Ovary (tissue), 9 donors: Measurements from ENCODE around the gene KCNN3. TPM values are rescaled to one million over a fixed set of nuclear protein-coding genes. Genes with fewer than 3 reads are reported as not detected.

Source experiments
- DNase-seq, 5 donors: peaks; one replicate each; pipeline ENCODE4 v3.0.0-alpha.2; 2019 to 2020
- H3K27ac ChIP-seq, 2 donors: fragments of 200-600 bp; one replicate each; pipeline versions ENCODE4 v1.5.1 to v1.8.0; 2019 to 2022
- H3K27me3 ChIP-seq: fragments of 200-600 bp; one replicate; pipeline ENCODE4 v1.8.0; 2022
- H3K36me3 ChIP-seq: fragments of 200-600 bp; sonication (generic); one replicate; pipeline ENCODE4 v1.5.1; 2019
- H3K4me1 ChIP-seq: one replicate; pipeline ENCODE4 v1.8.1; 2013; ENCODE audit warnings: mild to moderate bottlenecking, moderate library complexity; ENCODE audit not compliant: insufficient read depth
- H3K4me3 ChIP-seq: fragments of 200-600 bp; sonication (generic); one replicate; pipeline ENCODE4 v1.5.1; 2017
- H3K9me3 ChIP-seq, 2 donors: fragments of 200-600 bp in 1 of 2; sonication (generic) in 1 of 2; one replicate each; pipeline versions ENCODE4 v1.5.1 to v1.8.1; 2013 to 2019; ENCODE audit warnings: mild to moderate bottlenecking in 1 of 2, moderate library complexity in 1 of 2
- EP300 ChIP-seq: sonication (generic); formaldehyde crosslinking; IDR thresholded peaks from one replicate; pipeline ENCODE4 v1.6.1; 2017; ENCODE audit warnings: antibody characterized with exemption
- POLR2A ChIP-seq: fragments of 450-650 bp; IDR thresholded peaks from one replicate; pipeline ENCODE4 v1.6.1; 2017; ENCODE audit warnings: antibody characterized with exemption, mild to moderate bottlenecking, moderate library complexity
- WGBS, 3 donors: extraction: QIAGEN DNeasy Blood & Tissue Kit in 1 of 3; methylation state at CpG; one replicate each; pipeline versions ENCODE4 v1.1.5 to v1.1.7; 2013 to 2017; 5-methylcytosine and 5-hydroxymethylcytosine counted together
- intact Hi-C, 4 donors: fragments of 100-400 bp; cut with DNase I; formaldehyde crosslinking; loops; one replicate each; pipeline versions ENCODE4 v1.11.0 to v1.15.1; 2022 to 2023
- polyA plus RNA-seq, 2 donors: library from polyadenylated mRNA; stranded (reverse); fragments of 200-250 nt in 1 of 2; fragments of 350-450 nt in 1 of 2; fragmentation: Illumina TruSeq in 1 of 2; extraction: RNeasy Lipid Tissue Mini Kit (QIAGEN cat#74804) in 1 of 2; gene quantifications; one replicate each; pipeline ENCODE4 v1.2.3, GENCODE V29; 2013 to 2014
- total RNA-seq, 7 donors: library from RNA; depleted of rRNA in 2 of 7; stranded (reverse); fragments of >200 nt in 2 of 7; fragmentation: NEBNext Ultra II Directional in 3 of 7; extraction: Animal tissue kit (Norgen Biotek cat#: 25700) in 3 of 7; gene quantifications; one replicate each; pipeline versions ENCODE4 v1.1.0 to v1.2.4, GENCODE V29; 2016 to 2023
- TF ChIP-seq, protein P1 (sequence below), 3 donors: fragments of 450-650 bp in 2 of 3; fragments of 200-600 bp in 1 of 3; IDR thresholded peaks; one replicate each; pipeline versions ENCODE4 v1.5.1 to v1.8.0; 2016 to 2022; ENCODE audit warnings: antibody characterized with exemption in 3 of 3, mild to moderate bottlenecking in 1 of 3
- donor health status: DM: no; HTN: no; CAD: no; lungs with moderate emphysema.
- donor health status: DM: no; HTN: no; CAD: no.
- donor health status: Bipolar disorder and iron deficiency.
- donor health status: DM: yes; HTN: yes; CAD: no.
- donor health status: DM: no; HTN: no; CAD: no.
- donor health status: DM: yes; HTN: yes; CAD: no.

The KCNN3 gene
- total and polyA plus RNA-seq, 9 donors: 0.71 to 6.1 (median 1.7) TPM

DNA sequence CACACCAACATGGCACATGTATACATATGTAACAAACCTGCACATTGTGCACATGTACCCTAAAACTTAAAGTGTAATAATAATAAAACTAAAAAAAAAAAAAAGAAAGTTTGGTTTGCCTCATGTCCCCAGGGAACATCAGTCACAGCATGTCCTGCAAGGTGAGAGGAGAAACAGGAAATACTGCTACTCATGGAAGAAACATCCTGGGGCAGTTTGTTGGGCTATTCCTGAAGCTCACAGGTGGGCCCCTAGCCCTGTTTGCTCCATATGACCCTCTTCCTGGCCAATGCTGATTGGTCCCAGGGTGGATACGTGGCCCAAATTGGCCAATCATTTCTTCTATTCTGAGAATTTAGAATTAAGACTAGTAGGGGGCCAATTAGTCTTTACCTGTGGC, 158.7 kb downstream of the KCNN3 start:
- Histone ChIP-seq H3K27ac (no peak overlapping the region), H3K36me3 (no peaks in the 10 kb centered on the region), H3K27me3 (no peaks in the 10 kb centered on the region), H3K4me3 (no peak overlapping the region), H3K9me3 (no peaks in the 10 kb centered on the region), H3K4me1 (peaks cover 4% of the 10 kb centered on the region)
- WGBS, 3 donors: 85 to 94% (median 87%) methylated on average over 1 of the region's 1 CpG
- TF ChIP-seq EP300 (no peak), POLR2A (no peak)
- TF ChIP-seq, protein P1, sequence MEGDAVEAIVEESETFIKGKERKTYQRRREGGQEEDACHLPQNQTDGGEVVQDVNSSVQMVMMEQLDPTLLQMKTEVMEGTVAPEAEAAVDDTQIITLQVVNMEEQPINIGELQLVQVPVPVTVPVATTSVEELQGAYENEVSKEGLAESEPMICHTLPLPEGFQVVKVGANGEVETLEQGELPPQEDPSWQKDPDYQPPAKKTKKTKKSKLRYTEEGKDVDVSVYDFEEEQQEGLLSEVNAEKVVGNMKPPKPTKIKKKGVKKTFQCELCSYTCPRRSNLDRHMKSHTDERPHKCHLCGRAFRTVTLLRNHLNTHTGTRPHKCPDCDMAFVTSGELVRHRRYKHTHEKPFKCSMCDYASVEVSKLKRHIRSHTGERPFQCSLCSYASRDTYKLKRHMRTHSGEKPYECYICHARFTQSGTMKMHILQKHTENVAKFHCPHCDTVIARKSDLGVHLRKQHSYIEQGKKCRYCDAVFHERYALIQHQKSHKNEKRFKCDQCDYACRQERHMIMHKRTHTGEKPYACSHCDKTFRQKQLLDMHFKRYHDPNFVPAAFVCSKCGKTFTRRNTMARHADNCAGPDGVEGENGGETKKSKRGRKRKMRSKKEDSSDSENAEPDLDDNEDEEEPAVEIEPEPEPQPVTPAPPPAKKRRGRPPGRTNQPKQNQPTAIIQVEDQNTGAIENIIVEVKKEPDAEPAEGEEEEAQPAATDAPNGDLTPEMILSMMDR (IDR thresholded peaks at IDR 0.05): no peak
- intact Hi-C loops: no loop called here
- no peak for DNase-seq

DNA sequence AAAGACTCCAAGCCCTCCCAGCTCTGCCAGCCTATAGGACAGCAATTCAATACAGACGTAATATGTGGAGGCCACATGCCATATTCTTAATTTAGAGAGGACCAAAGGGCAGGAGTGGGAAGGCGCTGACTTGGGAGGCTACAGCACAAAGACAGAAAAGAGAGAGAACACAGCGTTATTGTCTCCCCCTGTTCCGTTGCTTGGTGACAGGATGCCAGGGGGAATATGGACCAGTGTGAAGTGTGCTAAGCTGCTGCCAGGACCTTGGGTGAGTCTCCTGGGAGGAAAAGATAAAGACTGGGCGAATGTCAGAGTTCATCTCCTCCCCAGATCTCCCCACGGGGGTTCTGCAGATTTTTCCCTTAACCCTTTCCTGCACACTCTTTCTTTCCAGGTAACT, 160.0 kb downstream of the KCNN3 start:
- Histone ChIP-seq H3K4me3 (no peak overlapping the region), H3K9me3 (no peaks in the 10 kb centered on the region), H3K27ac (no peak overlapping the region), H3K4me1 (no peaks in the 10 kb centered on the region), H3K36me3 (no peaks in the 10 kb centered on the region), H3K27me3 (no peaks in the 10 kb centered on the region)
- no peak for DNase-seq
- WGBS, 3 donors: 73 to 74% (median 73%) methylated on average over 6 of the region's 6 CpGs
- TF ChIP-seq, protein P1 (IDR thresholded peaks at IDR 0.05): no peak
- TF ChIP-seq POLR2A: no peak
- TF ChIP-seq EP300: no peak
- intact Hi-C loops: no loop called here

DNA sequence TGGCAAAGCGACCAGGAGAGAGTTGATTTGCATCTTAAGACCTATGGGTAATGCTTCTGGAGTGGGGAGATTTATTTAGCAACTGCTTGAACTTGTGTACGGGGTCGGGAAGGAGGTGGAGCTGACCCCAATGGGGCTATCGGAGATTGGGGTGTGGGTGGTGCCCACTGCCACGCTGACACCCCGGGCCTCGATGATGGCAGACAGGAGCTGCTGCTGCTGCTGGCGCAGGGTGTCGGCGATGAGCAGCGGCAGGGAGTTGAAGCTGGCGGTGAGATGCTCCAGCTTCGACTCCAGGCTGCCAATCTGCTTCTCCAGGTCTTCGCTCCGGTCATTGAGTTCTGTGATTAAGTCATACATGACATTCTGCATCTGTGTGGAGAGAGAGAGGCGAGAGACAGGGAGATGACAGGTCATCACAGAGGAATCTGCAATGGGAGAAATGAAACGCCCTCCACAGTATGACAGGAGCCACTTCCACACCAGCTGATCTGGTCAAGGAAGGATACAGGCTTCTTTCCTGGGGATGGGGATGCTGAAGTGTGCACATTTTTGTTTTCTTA, 162.1 kb downstream of the KCNN3 start:
- 80 to 86% (median 80%) methylated on average over 17 of the region's 17 CpGs for WGBS, 3 donors
- TF ChIP-seq POLR2A: no peak
- TF ChIP-seq, protein P1 (IDR thresholded peaks at IDR 0.05): no peak
- TF ChIP-seq EP300: no peak
- H3K9me3 ChIP-seq: no peaks in the 10 kb centered on the region
- no peak overlapping the region for H3K4me3 ChIP-seq
- H3K36me3 ChIP-seq: no peaks in the 10 kb centered on the region
- intact Hi-C loops: no loop called here
- H3K4me1 ChIP-seq: no peaks in the 10 kb centered on the region
- no peak for DNase-seq
- no peaks in the 10 kb centered on the region for H3K27me3 ChIP-seq
- H3K27ac ChIP-seq: no peak overlapping the region

DNA sequence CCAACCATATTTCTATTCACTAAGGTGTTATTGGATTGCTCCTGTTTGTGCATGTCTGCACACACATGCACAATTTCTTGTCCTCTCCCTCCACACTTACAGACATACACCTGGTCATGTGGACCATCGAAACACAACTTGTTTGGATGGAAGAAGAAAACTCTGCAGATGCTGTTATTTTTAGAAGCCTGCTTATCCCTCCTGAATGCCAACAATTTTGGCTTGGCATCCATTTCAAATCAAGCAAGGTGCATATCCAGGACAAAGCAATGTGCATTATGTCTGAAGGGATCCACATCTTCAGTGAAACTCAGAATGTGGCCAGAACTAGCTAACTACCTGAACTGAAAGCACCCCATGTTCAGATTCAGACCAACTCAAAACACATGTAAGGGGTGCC, 163.2 kb downstream of the KCNN3 start:
- Histone ChIP-seq H3K27ac (no peak overlapping the region), H3K4me1 (no peaks in the 10 kb centered on the region), H3K27me3 (no peaks in the 10 kb centered on the region), H3K36me3 (no peaks in the 10 kb centered on the region), H3K4me3 (no peak overlapping the region), H3K9me3 (no peaks in the 10 kb centered on the region)
- 76 to 88% (median 79%) methylated on average over 1 of the region's 1 CpG for WGBS, 3 donors
- intact Hi-C loops: no loop called here
- DNase-seq: no peak
- TF ChIP-seq, protein P1 (IDR thresholded peaks at IDR 0.05): no peak
- no peak for TF ChIP-seq POLR2A
- no peak for TF ChIP-seq EP300

DNA sequence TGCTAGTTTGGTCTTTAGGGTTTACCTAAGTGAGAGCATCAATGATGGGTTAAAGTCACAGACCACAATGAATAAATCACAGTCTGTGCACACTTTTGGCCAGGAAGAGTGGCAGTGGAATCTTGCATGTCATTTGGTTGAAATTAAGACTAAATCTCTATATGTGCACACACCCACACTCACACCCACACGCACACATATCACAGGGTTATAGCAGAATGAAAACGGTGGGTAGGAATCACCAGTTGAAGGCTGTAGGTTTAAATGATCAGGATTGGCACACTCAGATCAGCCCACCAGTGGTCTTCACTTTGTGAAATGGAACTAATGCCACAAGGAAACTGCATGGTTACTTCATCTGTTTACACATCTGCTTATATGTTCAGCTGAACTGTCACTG, 164.5 kb downstream of the KCNN3 start:
- intact Hi-C loops: no loop called here
- H3K36me3 ChIP-seq: no peaks in the 10 kb centered on the region
- H3K27me3 ChIP-seq: no peaks in the 10 kb centered on the region
- H3K9me3 ChIP-seq: no peaks in the 10 kb centered on the region
- H3K4me3 ChIP-seq: no peak overlapping the region
- no peaks in the 10 kb centered on the region for H3K4me1 ChIP-seq
- H3K27ac ChIP-seq: no peak overlapping the region
- 82 to 92% (median 84%) methylated on average over 2 of the region's 2 CpGs for WGBS, 3 donors
- no peak for DNase-seq
- TF ChIP-seq EP300 (no peak), POLR2A (no peak)
- TF ChIP-seq, protein P1 (IDR thresholded peaks at IDR 0.05): no peak
